Measurements from ENCODE around the gene CBLN1.

- TF ChIP-seq CTCF (IDR thresholded peaks at IDR 0.05) (no peak), EP300 (IDR thresholded peaks at IDR 0.05) (no peak)
These were observed 732 bp downstream of the CBLN1 start for GRCh38 chr16:49280841-49281371.

All from suprapubic skin (tissue), 3 donors.